ENCODE measurements around the gene ATRAID. TPM values are rescaled to one million over a fixed set of nuclear protein-coding genes. Genes with fewer than 3 reads are reported as not detected.

The ATRAID gene
- total RNA-seq, 4 donors from 2014 or later, result 169 to 677 (median 199) TPM

DNA sequence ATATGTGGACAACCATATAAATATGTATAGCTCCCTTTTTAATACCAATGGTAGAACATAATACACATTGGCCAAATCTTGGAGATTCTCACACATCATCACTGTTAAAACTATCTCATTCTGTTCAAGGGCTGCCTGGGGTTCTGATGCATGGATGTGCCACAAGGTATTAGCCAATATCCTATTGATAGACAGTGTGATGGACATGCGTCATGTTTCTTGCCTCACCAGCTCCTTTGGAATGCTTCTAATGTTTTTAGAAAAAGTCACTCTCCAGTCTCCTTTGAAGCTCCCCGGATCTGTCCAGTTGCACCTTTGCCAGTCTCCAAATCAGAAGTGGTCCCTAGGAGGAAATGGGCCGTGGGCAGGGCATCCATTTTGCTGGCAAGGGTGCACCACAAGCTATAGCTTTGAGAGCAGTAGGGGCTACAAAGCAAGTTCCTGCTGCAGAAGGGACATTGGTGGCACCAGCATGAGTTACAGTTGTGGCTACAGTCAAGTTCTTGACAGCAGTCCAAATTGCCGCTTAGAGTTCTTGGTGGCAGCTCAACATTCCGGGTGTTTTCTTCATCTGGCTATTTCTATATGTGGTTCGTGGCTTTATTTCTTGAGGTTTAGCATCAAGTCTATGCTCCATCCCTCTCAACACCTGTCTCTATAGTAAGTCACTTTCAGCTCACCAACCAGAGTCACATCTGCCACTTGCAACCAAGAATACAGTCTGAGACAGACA lies 25.1 kb upstream of the ATRAID start:
- TF ChIP-seq CTCF (IDR thresholded peaks at IDR 0.05; ENCODE audit: low read depth), result no peak

DNA sequence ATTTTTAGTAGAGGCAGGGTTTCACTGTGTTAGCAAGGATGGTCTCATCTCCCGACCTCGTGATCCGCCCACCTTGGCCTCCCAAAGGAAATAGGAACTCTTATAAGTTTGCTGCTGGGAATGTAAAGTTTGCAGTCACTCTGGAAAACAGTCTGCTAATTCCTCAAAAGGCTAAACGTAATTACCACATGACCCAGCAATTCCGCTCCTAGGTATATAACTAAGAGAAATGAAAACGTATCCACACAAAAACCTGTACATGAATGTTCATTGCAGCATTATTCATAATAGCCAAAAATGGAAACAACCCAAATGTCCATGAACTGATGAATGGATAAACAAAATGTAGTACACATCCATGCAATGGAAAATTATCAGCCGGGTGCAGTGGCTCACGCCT lies 21.9 kb upstream of the ATRAID start:
- TF ChIP-seq CTCF (IDR thresholded peaks at IDR 0.05; ENCODE audit: low read depth), result no peak

DNA sequence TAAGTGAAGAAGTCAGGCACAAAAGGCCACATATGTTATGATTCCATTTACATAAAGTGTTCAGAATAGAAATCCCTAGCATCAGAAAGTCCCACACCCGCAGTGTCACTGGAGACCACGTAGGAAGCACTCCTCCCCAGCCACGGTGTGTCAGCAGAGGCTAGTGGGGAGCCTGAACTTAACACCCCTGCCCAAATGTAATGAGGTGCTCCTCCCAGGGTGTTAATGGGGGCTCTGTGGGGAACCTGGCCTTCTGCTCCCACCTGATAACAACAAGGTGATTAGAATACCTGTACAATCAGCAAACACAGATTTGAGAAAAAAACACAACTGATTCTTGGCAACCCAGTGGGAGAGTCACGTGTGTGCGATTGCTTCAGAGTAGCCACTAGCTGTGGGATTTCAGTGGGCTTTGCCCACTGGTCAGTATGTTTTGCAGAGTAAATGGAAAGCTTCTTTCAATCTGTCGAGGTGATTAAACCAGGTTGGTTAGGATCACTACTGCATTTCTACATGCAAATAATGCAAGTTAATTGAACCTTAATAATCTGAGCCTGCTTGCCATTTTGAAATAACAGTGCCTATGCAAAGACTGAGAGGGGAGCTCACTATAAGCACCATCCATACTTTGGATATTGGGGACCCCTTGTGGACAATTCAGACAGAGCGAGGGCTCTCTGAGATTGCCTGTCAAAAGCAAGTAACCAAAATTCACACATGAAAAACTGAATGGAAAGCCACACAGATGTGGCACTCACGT lies 20.6 kb upstream of the ATRAID start:
- TF ChIP-seq CTCF (IDR thresholded peaks at IDR 0.05; ENCODE audit: low read depth), result no peak

GRCh38 chr2:27194538-27195354 lies 17.1 kb upstream of the ATRAID start:
- TF ChIP-seq CTCF (IDR thresholded peaks at IDR 0.05; ENCODE audit: low read depth), result no peak

- TF ChIP-seq CTCF (IDR thresholded peaks at IDR 0.05; ENCODE audit: low read depth), result no peak
These were observed 13.2 kb upstream of the ATRAID start for GRCh38 chr2:27198627-27199026.

- no peak for TF ChIP-seq CTCF (IDR thresholded peaks at IDR 0.05; ENCODE audit: low read depth)
These were observed 12.6 kb upstream of the ATRAID start for GRCh38 chr2:27199241-27199640.

- TF ChIP-seq CTCF (IDR thresholded peaks at IDR 0.05; ENCODE audit: low read depth), result no peak
These were observed 10.2 kb upstream of the ATRAID start for GRCh38 chr2:27201675-27202074.
